GM10248 (cell line): Measurements from ENCODE around the gene CENPI.

Experiments used
- CTCF ChIA-PET: fragments of 300-600 bp; sonication (Branson Sonifier 250); formaldehyde crosslinking; extraction: SDS; loops from one replicate; lab custom pipeline; 2021; ENCODE audit warnings: antibody characterized with exemption; lab: Yijun Ruan, JAX
- POLR2A ChIA-PET: fragments of 350-650 bp; sonication (Branson Sonifier 250); formaldehyde crosslinking; extraction: SDS; loops from one replicate; lab custom pipeline; 2020; ENCODE audit warnings: antibody characterized with exemption; lab: Yijun Ruan, JAX
- DNase-seq: peaks from one replicate; pipeline ENCODE4 v3.0.0; 2012; ENCODE audit errors: extremely low spot score
- TF ChIP-seq, protein P1 (sequence below): IDR thresholded peaks from 2 replicates; pipeline ENCODE4 v1.5.1; 2012; ENCODE audit warnings: mild to moderate bottlenecking, low read depth; ENCODE audit errors: extremely low read depth, missing control alignments, control extremely low read depth

CENPI gene

GRCh38 chrX:101071582-101071981, 26.4 kb upstream of the CENPI start:
- ChIA-PET CTCF (no interaction called here), POLR2A (no interaction called here)
- DNase-seq = no peak
- TF ChIP-seq, protein P1, sequence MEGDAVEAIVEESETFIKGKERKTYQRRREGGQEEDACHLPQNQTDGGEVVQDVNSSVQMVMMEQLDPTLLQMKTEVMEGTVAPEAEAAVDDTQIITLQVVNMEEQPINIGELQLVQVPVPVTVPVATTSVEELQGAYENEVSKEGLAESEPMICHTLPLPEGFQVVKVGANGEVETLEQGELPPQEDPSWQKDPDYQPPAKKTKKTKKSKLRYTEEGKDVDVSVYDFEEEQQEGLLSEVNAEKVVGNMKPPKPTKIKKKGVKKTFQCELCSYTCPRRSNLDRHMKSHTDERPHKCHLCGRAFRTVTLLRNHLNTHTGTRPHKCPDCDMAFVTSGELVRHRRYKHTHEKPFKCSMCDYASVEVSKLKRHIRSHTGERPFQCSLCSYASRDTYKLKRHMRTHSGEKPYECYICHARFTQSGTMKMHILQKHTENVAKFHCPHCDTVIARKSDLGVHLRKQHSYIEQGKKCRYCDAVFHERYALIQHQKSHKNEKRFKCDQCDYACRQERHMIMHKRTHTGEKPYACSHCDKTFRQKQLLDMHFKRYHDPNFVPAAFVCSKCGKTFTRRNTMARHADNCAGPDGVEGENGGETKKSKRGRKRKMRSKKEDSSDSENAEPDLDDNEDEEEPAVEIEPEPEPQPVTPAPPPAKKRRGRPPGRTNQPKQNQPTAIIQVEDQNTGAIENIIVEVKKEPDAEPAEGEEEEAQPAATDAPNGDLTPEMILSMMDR = no peak

- ChIA-PET POLR2A (no interaction called here), CTCF (no interaction called here)
- TF ChIP-seq, protein P1 = no peak
- no peak for DNase-seq
Observed at GRCh38 chrX:101078716-101079598, 19.0 kb upstream of the CENPI start, which contains the start of gene TMEM35A. TMEM35A (plus strand) TSS chrX:101078879; CDS start chrX:101079003, 124 bp downstream.

GRCh38 chrX:101079736-101080270, 18.2 kb upstream of the CENPI start:
- ChIA-PET POLR2A (no interaction called here), CTCF (interaction anchor here (1.0 to 1.2 kb wide), 2 partner anchors 13 to 32 kb away, joined by 3 read pairs; no protein-coding TSS in a partner anchor)
- DNase-seq = no peak
- TF ChIP-seq, protein P1 = no peak

DNA sequence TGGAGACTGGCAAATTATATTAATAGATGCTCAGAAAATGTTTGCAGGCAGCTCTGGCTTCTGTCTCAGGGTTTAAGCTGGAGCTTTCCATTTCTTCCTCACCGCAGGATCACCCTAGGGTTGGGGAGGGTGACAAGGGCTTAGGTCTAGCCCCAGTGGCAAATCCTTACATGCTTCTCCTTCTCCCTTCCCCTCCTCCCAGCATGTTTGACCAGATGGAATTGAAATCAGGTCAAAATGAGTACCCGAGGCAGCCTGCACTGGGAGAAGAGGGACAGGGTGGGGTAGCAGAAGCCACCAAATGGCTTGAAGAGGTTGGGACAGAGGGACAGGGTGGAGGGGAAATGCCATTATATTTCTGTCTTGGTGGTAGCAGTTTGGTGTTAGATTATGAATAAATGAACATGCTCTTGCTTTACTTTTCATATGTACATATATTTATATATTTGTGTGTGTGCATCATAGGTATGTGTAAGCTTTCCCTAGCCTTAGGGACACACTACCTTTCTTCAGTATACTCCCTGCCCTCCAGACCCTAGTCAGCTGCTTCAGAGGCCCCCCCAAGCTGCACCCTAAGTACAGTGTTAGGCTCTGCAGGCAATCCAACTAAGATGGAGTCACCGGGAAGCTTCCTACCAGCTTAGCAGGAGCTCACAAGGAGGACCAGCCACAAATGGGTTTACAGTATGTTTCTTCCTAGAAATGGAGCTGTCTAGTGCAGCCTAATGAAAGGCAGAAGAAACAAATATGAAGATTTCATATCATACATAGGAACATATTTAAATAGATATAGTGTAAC, 17.5 kb upstream of the CENPI start:
- DNase-seq = no peak
- TF ChIP-seq, protein P1 = no peak
- ChIA-PET POLR2A (no interaction called here), CTCF (interaction anchor here (1.0 to 1.2 kb wide), 2 partner anchors 12 to 31 kb away, joined by 3 read pairs; no protein-coding TSS in a partner anchor)

- DNase-seq = no peak
- TF ChIP-seq, protein P1 = no peak
- ChIA-PET POLR2A (no interaction called here), CTCF (interaction anchor here (1.2 kb wide), 1 partner anchor 30 kb away, joined by 3 read pairs; no protein-coding TSS in a partner anchor)
Observed at GRCh38 chrX:101081231-101081630, 16.8 kb upstream of the CENPI start.

DNA sequence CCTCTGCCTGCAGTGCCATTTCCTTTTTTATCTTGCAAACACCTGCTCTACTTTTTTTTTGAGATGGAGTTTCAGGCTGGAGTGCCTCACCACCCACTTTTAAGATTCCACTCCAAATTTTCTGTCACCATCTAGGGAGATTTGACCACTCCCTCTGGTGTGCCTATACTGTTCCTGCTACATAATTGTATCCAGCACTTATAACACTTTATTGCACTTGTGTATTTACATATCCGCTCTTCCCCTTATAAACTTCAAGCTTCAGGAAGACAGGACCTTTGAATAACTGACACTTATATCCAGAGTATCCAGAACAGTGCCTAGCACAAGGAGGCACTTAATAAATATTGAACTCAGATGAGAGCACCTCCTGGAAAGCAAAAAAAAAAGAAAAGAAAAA, 6.2 kb upstream of the CENPI start:
- DNase-seq = no peak
- ChIA-PET CTCF (interaction anchor here (1.2 kb wide), 1 partner anchor 12 kb away, joined by 3 read pairs; no protein-coding TSS in a partner anchor), POLR2A (no interaction called here)
- TF ChIP-seq, protein P1 = no peak
